A549 (cell line): ENCODE data around the gene KIFC1.

Experiments used
- CBX2 ChIP-seq: fragments of 200-600 bp; sonication (generic); IDR thresholded peaks from 2 replicates; pipeline ENCODE4 v1.6.1; 2016; ENCODE audit warnings: low read depth, mild to moderate bottlenecking, borderline replicate concordance
- CEBPB ChIP-seq, 2 experiments: fragments of >200 bp in 1 of 2; sonication (Bioruptor Twin) in 1 of 2; formaldehyde crosslinking in 1 of 2; IDR thresholded peaks; 2 replicates each; pipeline ENCODE4 v1.6.1; 2012 to 2016
- CHD4 ChIP-seq: fragments of 200-600 bp; sonication (generic); IDR thresholded peaks from 2 replicates; pipeline ENCODE4 v1.6.1; 2016; ENCODE audit warnings: antibody characterized with exemption, mild to moderate bottlenecking, borderline replicate concordance
- ESRRA ChIP-seq: fragments of 150-350 bp; IDR thresholded peaks from 2 replicates; pipeline ENCODE4 v1.6.1; 2014; ENCODE audit warnings: mild to moderate bottlenecking, low read length, borderline replicate concordance
- HDAC2 ChIP-seq: fragments of 200-600 bp; sonication (generic); IDR thresholded peaks from 2 replicates; pipeline ENCODE4 v1.6.1; 2016
- HES2 ChIP-seq: fragments of >200 bp; sonication (Bioruptor Twin); formaldehyde crosslinking; IDR thresholded peaks from 2 replicates; pipeline ENCODE4 v1.6.1; 2016
- PHF8 ChIP-seq: fragments of 200-600 bp; sonication (generic); IDR thresholded peaks from 2 replicates; pipeline ENCODE4 v1.6.1; 2016; ENCODE audit warnings: low read depth, mild to moderate bottlenecking, antibody characterized with exemption, moderate library complexity, borderline replicate concordance
- POLR2A ChIP-seq: IDR thresholded peaks from 2 replicates; pipeline ENCODE4 v1.6.1; 2012; ENCODE audit warnings: mild to moderate bottlenecking, low read length
- RAD21 ChIP-seq, 2 experiments: fragments of >200 bp in 1 of 2; sonication (Bioruptor Twin) in 1 of 2; formaldehyde crosslinking in 1 of 2; IDR thresholded peaks in 1 of 2; conservative IDR thresholded peaks in 1 of 2; 2 replicates in 1 of 2; 3 replicates in 1 of 2; pipeline ENCODE4 v1.6.1; 2012 to 2018; ENCODE audit warnings: inconsistent platforms in 1 of 2
- RCOR1 ChIP-seq: fragments of 150-350 bp; IDR thresholded peaks from 2 replicates; pipeline ENCODE4 v1.6.1; 2014; ENCODE audit warnings: antibody characterized with exemption, low read length, low read depth
- SMC3 ChIP-seq: fragments of >200 bp; sonication (Bioruptor Twin); formaldehyde crosslinking; IDR thresholded peaks from 3 replicates; pipeline ENCODE4 v1.6.1; 2018; ENCODE audit warnings: inconsistent platforms
- ZFP36 ChIP-seq: fragments of 450-650 bp; IDR thresholded peaks from 2 replicates; pipeline ENCODE4 v1.6.1; 2014; ENCODE audit warnings: borderline replicate concordance; ENCODE audit not compliant: partially characterized antibody
- TF ChIP-seq, protein P1 (sequence below): fragments of >200 bp; sonication (Bioruptor Twin); formaldehyde crosslinking; IDR thresholded peaks from 3 replicates; pipeline ENCODE4 v1.5.1; 2016
- TF ChIP-seq, protein P2 (sequence below): IDR thresholded peaks from 2 replicates; pipeline ENCODE4 v1.6.1; 2012

GRCh38 chr6:33373960-33374910, 17.4 kb upstream of the KIFC1 start:
- TF ChIP-seq PHF8 (no peak), HES2 (no peak), ZFP36 (no peak), ESRRA (no peak), CHD4 (no peak), RAD21 (conservative IDR thresholded peaks at IDR 0.05 in 1 of 2, IDR thresholded peaks at IDR 0.05 in 1 of 2) (no peak), RCOR1 (no peak), SMC3 (no peak), HDAC2 (no peak), CBX2 (no peak), POLR2A (no peak), CEBPB (IDR thresholded peaks at IDR 0.05) (no peak)
- TF ChIP-seq, protein P1, sequence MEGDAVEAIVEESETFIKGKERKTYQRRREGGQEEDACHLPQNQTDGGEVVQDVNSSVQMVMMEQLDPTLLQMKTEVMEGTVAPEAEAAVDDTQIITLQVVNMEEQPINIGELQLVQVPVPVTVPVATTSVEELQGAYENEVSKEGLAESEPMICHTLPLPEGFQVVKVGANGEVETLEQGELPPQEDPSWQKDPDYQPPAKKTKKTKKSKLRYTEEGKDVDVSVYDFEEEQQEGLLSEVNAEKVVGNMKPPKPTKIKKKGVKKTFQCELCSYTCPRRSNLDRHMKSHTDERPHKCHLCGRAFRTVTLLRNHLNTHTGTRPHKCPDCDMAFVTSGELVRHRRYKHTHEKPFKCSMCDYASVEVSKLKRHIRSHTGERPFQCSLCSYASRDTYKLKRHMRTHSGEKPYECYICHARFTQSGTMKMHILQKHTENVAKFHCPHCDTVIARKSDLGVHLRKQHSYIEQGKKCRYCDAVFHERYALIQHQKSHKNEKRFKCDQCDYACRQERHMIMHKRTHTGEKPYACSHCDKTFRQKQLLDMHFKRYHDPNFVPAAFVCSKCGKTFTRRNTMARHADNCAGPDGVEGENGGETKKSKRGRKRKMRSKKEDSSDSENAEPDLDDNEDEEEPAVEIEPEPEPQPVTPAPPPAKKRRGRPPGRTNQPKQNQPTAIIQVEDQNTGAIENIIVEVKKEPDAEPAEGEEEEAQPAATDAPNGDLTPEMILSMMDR: no peak
- TF ChIP-seq, protein P2, sequence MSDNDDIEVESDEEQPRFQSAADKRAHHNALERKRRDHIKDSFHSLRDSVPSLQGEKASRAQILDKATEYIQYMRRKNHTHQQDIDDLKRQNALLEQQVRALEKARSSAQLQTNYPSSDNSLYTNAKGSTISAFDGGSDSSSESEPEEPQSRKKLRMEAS: no peak
